ENCODE measurements around the gene MYOZ3.

MYOZ3 gene

GRCh38 chr5:150642567-150642927 is 18.5 kb upstream of the MYOZ3 start:
- DNase-seq (ENCODE audit: low spot score) = no peak
- in situ Hi-C loops (cut with MboI; ENCODE audit: low sequenced_read_pairs, unreplicated experiment) = no loop called here
- TF ChIP-seq, protein P1, sequence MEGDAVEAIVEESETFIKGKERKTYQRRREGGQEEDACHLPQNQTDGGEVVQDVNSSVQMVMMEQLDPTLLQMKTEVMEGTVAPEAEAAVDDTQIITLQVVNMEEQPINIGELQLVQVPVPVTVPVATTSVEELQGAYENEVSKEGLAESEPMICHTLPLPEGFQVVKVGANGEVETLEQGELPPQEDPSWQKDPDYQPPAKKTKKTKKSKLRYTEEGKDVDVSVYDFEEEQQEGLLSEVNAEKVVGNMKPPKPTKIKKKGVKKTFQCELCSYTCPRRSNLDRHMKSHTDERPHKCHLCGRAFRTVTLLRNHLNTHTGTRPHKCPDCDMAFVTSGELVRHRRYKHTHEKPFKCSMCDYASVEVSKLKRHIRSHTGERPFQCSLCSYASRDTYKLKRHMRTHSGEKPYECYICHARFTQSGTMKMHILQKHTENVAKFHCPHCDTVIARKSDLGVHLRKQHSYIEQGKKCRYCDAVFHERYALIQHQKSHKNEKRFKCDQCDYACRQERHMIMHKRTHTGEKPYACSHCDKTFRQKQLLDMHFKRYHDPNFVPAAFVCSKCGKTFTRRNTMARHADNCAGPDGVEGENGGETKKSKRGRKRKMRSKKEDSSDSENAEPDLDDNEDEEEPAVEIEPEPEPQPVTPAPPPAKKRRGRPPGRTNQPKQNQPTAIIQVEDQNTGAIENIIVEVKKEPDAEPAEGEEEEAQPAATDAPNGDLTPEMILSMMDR (IDR thresholded peaks at IDR 0.05; ENCODE audit: borderline replicate concordance, control extremely low read depth, extremely low read depth, insufficient read depth, missing control alignments) = no peak

- in situ Hi-C loops (cut with MboI; ENCODE audit: low sequenced_read_pairs, unreplicated experiment) = no loop called here
- TF ChIP-seq, protein P1 (IDR thresholded peaks at IDR 0.05; ENCODE audit: borderline replicate concordance, control extremely low read depth, extremely low read depth, insufficient read depth, missing control alignments) = no peak
- DNase-seq (ENCODE audit: low spot score) = no peak
These were observed 17.9 kb upstream of the MYOZ3 start for GRCh38 chr5:150642991-150643710.

- TF ChIP-seq, protein P1 (IDR thresholded peaks at IDR 0.05; ENCODE audit: borderline replicate concordance, control extremely low read depth, extremely low read depth, insufficient read depth, missing control alignments) = no peak
- no peak for DNase-seq (ENCODE audit: low spot score)
- in situ Hi-C loops (cut with MboI; ENCODE audit: low sequenced_read_pairs, unreplicated experiment) = no loop called here
These were observed 17.0 kb upstream of the MYOZ3 start for GRCh38 chr5:150644058-150644457.

DNA sequence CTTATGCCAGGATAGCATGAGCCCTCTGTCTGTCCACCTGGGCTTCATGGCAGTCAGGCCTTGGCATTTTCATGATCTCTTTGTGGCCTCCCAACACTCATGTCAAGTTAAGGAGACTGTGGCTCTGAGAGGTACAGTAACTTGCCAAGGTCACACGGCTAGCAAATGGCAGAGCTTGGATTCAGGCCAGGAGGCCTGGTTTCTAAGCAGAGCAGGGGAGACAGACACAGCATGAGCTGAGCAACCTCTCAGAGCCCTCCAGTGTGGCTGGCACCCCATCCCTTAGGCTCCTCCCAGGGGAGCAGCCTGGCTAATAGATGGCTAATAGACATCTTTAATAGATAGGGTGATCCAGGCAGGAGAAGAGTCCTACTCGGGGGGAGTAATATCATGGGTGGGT is 16.5 kb upstream of the MYOZ3 start:
- TF ChIP-seq, protein P1 (IDR thresholded peaks at IDR 0.05; ENCODE audit: borderline replicate concordance, control extremely low read depth, extremely low read depth, insufficient read depth, missing control alignments) = no peak
- in situ Hi-C loops (cut with MboI; ENCODE audit: low sequenced_read_pairs, unreplicated experiment) = no loop called here
- no peak for DNase-seq (ENCODE audit: low spot score)

GRCh38 chr5:150645070-150645700 is 15.9 kb upstream of the MYOZ3 start:
- no peak for DNase-seq (ENCODE audit: low spot score)
- in situ Hi-C loops (cut with MboI; ENCODE audit: low sequenced_read_pairs, unreplicated experiment) = no loop called here
- TF ChIP-seq, protein P1 (IDR thresholded peaks at IDR 0.05; ENCODE audit: borderline replicate concordance, control extremely low read depth, extremely low read depth, insufficient read depth, missing control alignments) = no peak

DNA sequence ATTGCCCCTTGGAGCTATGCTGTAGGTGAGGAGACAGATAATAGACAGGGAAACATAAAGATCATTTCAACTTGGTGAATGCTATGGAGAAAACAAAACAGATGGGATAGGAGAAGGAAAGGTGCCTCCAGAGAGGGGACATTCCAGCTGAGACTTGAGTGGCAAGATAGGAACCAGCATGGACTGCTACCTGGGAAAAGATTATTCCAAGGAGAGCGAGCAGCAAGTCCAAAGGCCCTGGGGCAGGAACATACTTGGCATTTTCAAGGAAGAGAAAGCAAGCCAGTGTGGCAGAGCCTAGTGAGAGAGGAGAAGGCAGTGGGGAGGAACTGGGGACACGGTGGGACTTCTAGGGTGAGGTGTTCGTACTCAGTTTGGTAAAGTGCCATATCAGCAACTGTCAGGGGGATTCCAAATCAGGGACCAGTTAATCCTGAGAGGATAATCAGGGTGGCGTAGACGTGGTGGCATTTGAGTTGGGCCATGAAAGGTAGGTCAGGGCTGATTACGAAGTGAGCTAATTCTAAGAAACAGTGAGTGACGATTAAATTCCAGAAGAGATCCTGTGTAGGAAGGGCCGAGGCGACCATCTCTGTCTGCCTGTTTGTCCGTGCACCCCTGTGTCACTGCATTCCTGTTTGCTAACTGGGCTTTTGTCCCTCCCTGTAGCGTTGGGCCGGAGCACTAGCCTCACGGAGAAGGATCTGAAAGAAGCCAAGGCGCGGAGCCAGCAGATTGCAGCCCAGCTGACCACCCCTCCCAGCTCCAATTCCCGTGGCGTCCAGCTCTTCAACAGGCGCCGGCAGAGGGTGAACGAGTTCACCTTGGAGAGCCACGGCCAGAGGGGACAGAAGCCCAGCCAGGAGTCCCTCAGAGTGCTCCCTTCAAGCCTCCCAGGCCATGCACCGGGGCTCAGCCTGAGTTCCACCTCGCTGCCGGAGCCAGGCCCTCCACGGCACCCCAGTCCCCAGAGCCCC is 13.5 kb upstream of the MYOZ3 start:
- TF ChIP-seq, protein P1 (IDR thresholded peaks at IDR 0.05; ENCODE audit: borderline replicate concordance, control extremely low read depth, extremely low read depth, insufficient read depth, missing control alignments) = no peak
- in situ Hi-C loops (cut with MboI; ENCODE audit: low sequenced_read_pairs, unreplicated experiment) = no loop called here
- DNase-seq (ENCODE audit: low spot score) = no peak

All from GM13976 (cell line).